ENCODE data around the gene SCN9A.

DNA sequence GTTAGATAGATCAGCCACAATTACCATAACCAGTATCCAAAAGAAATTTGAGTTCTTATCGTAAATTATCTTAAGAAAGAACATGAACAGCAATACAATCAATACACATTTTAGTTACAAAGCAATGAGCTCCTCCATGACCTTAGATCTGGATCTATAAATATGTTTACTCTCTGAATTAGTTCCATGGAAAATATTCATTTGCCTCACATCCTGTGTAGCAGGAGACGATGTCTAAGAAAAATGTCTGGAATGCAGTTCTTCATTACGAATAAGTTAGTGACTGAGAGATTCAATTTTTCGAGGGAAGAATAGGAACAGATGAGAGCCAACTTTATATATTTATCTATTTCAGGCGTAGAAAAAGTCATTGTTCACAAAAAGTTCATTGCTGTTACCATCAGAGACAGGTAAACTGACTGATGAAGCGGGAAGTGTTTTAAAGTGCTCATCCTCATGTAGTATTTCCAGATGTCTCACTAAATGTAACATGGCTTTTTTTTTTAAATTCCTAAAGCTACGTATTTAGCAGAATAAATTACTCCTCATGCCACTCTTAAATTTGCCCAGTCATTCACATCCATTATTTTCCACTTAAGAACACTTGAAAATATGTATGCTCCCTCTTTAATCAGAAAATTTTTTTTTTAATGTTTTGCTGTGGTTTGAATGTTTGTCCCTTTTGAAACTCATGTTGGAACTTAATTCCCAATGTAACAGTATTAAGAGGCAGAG, 141.5 kb downstream of the SCN9A start:
- TF ChIP-seq, protein P1, sequence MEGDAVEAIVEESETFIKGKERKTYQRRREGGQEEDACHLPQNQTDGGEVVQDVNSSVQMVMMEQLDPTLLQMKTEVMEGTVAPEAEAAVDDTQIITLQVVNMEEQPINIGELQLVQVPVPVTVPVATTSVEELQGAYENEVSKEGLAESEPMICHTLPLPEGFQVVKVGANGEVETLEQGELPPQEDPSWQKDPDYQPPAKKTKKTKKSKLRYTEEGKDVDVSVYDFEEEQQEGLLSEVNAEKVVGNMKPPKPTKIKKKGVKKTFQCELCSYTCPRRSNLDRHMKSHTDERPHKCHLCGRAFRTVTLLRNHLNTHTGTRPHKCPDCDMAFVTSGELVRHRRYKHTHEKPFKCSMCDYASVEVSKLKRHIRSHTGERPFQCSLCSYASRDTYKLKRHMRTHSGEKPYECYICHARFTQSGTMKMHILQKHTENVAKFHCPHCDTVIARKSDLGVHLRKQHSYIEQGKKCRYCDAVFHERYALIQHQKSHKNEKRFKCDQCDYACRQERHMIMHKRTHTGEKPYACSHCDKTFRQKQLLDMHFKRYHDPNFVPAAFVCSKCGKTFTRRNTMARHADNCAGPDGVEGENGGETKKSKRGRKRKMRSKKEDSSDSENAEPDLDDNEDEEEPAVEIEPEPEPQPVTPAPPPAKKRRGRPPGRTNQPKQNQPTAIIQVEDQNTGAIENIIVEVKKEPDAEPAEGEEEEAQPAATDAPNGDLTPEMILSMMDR (IDR thresholded peaks at IDR 0.05), result no peak
- no peak for TF ChIP-seq POLR2A (IDR thresholded peaks at IDR 0.05)

All from uterus (tissue), 2 donors.